SIG-M5 treated with dmso at 0.1 percent for 504 hours (cell line): ENCODE measurements around the gene RASGRP3.
"Not testable (repeated sequence)": the region's sequence is repeated elsewhere in the genome, so short reads cannot be mapped to it uniquely, and the experiment has no call there.

Experiments
- DNase-seq: peaks from one replicate; lab custom pipeline; 2025; ENCODE audit not compliant: unreplicated experiment; lab: John Stamatoyannopoulos, UW

RASGRP3 gene

DNA sequence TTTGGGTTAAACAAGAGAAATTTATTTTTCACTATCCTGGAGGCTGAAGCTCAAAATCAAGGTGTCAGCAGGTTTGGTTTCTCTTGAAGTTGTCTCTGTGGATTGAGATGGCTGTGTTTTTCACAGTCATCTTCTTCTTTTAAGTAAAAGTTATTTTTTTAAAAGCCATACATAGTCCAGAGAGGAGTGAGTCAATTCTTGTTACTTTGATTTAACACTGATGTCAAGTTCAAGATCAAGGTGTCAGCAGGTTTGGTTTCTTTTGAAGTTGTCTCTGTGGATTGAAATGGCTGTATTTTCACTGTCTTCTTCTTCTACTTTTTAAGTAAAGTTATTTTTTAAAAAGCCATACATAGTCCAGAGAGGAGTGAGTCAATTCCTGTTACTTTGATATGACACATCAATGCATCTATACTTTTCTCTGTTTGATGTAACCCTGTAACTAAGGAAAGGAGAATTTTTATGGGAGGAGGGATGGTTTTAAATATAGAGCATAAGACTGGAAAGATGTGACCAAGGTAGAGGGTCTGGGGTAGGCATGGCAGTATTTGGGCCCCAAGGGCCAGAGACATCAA is 22.5 kb upstream of the RASGRP3 start:
- no peak for DNase-seq

GRCh38 chr2:33457556-33458247 is 18.7 kb upstream of the RASGRP3 start:
- peak; percentile 24 for DNase-seq

DNA sequence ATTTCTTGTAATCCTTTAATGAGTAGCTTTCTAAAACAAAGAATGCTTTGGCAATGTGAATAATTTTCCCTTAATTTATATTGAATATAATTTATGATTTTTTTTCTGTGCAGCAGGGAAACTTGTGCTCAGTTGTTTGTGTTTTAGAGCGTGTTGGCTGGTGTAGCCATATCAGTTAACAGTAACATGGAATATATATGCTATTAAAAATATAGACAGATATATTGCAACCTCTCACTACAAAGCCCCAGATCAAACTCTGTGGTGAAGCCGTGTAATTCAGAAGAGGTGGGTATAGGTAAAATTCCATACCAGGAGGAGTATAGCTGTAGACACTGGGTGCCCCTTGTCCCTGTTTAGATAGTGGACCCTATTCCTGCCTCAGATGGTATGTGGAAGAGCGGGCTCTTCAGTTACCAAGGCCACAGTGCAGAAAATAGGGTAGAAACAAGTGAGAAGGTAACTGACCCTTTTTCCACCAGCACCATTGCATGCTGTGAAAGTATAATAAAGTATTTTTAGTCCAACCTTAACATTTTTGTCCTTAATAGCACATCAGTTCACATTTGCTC is 18.1 kb upstream of the RASGRP3 start:
- no peak for DNase-seq

GRCh38 chr2:33459745-33460144 is 16.7 kb upstream of the RASGRP3 start:
- no peak for DNase-seq

DNA sequence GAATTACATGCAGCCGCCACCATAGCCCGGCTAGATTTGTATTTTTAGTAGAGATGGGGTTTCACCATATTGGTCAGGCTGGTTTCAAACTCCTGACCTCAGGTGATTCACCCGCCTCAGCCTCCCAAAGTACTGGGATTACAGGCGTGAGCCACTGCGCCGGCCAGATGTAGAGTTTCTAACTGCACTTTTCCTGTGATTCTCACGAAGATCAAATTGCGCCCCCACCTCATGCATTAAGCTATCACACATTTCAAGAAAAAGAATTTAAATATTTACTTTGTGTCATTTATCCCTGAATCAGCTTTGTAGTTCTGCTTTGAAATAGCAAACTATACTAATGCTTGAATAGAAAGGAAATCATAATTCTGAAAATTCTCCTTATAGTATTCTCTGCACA is 13.9 kb upstream of the RASGRP3 start:
- DNase-seq = not testable (repeated sequence)

- DNase-seq = no peak
Observed at GRCh38 chr2:33467413-33467812, 9.0 kb upstream of the RASGRP3 start.

DNA sequence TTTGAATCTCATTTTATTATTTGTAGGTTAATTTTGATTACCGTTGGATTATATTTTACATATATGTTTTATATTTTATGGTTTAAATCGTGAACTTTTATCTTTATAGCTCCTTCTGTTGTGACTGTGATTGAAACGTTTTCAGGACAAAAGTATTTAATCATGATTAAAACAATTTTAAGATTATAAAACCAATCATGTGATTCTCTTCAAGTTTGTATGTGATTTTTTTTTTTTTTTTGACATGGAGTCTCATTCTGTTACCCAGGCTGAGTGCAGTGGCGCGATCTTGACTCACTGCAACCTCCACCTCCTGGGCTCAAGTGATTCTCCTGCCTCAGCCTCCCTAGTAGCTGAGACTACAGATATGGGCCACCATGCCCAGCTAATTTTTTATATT is 7.2 kb upstream of the RASGRP3 start:
- DNase-seq = no peak

DNA sequence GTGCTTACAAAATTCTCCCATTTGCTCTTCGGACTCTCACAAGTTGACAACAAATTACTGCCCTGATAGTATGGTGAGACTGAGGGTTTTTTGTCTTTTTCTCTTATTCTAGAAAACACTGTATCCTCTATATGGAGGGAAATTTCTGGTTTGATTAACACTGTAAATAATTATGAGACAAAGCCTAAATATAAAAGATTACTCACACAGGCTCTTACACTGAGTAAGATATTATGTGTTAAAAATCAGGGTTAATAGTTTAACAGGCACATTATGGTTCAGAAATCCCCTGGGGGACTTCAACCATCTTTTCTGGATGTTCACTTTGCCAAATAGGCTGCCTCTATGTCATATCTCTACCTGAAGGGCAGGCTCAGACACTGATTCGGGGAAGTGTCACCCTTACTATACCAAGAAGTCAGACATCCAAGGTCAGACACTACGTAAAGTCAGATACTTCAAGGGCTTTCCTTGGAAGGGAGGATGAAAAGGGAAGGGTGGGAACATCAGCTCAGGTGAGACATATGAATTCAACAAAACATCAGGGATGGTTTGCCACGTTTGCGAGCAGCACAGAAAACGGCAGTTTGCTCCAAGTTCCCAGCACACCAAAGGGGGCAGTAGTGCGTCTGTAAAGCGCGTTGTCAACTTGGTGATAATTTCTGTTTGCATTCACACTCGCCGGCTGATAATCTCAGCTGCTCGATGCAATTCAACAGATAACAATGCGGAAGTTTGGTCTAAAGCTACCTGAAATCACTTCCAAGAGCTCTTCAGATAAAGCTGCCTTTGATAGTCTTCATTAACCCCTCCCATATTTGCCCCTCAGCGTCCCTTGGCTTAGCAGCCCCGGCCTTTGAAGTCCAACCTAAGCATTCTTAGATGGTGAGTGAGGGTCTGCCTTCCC is 972 bp upstream of the RASGRP3 start:
- peak; percentile 78 for DNase-seq

- no peak for DNase-seq
Observed at GRCh38 chr2:33476793-33477190, 343 bp downstream of the RASGRP3 start.

DNA sequence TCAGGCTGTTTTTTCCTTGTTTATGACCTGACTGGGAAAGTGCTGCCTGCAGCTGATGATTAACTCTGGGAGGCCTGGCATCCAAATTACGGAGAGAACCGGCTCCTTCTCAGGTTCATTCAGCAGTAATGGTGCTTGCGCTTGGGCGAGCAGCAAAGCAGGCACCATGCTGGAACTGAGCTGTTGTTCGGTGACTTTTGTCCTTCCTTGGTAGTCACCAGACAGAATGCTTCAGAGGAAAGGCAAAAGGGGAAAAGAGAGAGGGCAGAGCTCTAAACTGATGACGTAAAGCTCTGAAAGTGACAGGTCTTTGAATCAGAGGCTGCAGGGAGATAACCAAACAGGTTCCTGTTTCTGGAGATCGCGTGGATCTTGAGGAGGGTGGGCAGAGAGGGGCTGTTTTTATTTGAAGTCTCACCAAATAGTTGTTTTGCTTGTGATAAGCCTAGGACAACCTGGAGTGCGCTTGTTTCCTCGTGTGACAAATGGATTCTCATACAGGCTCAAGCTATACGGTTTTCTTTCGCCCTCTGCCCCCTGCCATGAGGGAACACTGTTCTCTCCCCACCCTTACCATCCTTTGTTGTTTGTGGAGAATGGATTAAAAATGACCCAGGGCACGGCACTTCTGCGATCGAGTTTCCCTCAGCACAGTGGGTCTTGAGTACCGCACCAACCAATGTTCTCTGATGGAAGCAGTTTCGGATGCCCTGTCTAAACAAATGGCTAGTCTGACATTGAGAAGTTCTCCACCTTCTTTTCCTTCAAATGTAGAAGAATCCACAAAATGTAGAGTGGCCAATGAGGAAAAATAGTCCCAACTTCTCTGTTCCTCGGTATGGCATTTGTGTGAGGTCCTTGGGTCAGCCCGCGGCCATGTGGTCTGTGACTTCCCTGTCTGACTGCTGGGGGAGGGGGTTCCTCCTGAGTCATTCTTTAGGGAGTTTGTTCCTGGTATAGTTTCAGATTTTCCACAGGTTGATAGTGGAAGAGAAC is 1.3 kb downstream of the RASGRP3 start:
- peak; percentile 72 for DNase-seq

DNA sequence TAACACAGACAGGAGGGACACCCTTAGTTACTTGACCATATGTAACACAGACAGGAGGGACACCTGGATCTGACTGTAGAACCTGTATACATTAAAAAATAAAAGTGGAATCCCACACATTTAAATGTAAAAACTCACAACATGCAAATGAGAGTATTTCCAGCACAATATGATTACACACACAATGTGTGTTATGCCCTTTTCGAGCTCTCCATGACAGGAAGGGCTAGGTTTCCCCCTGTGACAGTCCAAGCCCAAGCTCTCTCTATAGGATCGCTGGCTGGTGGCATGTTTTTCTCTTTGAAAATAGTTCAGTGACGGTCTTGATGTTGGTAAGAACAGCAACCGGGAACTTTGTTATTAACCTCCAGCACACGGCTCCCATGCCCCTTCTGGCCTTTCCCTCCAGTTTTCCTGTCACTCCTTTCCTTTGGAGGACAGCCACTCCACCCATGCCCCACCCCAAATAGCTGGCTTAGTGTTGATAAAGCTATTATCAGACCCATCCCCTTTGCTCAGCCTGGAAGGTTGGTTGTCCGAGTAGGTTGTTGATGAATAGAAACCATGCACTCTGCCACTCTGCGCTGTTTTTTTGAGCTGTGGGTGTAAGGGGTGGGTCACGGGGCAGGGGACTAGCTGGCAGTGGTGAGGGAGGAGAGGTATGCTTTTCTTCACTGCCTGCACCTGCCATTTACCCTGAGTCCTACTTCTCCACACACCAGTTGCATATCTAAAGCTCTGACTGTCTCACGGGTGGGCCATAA is 2.7 kb downstream of the RASGRP3 start:
- no peak for DNase-seq

DNA sequence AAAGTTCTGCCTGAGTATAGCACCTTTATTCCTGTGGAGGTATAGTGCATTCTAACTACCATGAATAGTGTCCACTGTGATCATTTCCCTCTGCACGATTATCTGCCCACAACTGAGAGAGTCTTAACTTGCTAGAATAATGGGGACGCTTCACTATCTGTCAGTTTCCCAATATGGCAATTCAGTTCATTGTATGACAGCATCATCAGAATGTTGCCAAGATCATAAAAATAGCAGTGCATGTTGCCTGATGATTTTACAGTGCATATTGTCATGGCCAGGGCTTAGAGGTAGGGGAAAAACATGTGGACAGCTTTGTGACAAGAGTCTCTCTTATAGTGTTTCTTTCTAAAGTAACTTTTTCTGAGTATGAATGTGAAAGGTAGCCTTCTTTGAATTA is 6.1 kb downstream of the RASGRP3 start:
- DNase-seq = no peak

DNA sequence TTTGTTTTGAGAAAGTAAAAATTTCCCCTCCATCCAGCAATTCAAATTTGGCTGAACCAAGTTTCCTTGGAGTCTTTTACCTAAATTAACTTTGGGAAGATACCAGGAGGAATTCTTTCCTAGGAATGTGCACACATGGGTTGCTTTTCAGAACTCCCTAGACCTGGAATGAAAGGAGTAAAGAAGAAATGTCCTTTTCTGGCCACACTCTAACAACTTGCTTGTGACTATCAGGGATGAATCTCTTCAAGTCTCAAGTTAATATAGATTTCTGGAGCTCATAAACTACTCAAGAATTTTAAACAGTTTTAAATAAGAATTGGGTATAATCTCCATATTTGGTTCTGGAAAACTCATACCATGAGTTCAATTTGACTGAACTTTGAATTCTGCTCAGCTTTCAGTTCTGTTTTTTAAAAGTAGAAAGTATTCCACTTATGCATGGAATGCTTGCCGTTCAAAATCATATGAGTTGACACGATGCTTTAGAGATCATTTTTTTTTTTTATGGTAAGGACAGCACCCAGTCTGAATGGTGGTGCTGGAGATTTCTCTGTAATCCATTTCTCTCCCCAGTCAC is 7.7 kb downstream of the RASGRP3 start:
- DNase-seq = no peak

DNA sequence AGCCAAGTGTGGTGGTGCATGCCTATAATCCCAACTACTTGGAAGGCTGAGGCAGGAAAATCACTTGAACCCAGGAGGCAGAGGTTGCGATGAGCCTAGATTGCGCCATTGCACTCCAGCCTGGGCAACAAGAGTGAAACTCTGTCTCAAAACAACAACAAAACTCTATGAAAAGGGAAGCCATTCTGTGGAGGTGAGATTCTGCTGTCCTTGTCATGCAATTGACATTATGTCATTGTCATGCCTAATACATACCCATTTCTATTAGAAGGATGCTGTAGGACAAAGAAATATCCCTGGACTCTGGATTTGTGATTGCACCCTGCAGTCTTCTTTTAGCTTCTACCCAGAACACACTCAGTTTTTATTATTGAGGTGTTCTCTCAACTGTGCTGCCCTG is 8.6 kb downstream of the RASGRP3 start:
- DNase-seq = no peak

GRCh38 chr2:33486544-33486943 is 10.1 kb downstream of the RASGRP3 start:
- DNase-seq = no peak

DNA sequence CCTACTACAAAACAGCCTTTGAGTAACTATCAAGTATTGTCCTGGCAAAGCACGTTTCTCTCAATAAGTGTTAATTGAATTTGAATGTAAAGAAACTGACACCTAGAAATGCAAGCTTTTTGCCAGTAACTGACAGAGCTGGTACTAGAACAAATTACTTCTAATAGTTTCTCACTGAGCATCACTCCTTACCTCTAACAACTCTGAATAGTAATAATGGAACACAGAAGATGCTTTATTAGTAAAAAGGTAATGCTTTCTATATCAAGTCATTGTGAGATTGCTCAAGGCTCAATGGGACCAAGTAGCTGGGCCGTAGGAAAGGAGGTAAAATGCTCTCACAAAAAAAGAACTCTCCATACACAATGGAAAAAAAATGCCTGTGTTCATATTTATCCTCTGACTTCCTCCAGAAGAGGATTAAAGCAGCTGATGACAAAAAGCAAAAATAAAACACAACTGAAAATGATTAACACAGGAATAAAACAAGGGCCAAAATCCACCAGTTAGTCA is 11.8 kb downstream of the RASGRP3 start:
- DNase-seq = no peak

- no peak for DNase-seq
Observed at GRCh38 chr2:33488715-33489540, 12.5 kb downstream of the RASGRP3 start.

- no peak for DNase-seq
Observed at GRCh38 chr2:33489835-33490431, 13.5 kb downstream of the RASGRP3 start.
